NT2/D1 (cell line): Measurements from ENCODE around the gene PCSK7.

Experiments used
- SUZ12 ChIP-seq: IDR thresholded peaks from 2 replicates; pipeline ENCODE4 v1.6.1; 2011; ENCODE audit not compliant: insufficient read length, insufficient read depth; ENCODE audit errors: extremely low read depth
- YY1 ChIP-seq: IDR thresholded peaks from 2 replicates; pipeline ENCODE4 v1.6.1; 2011; ENCODE audit not compliant: insufficient read length, insufficient read depth
- ZNF274 ChIP-seq: IDR thresholded peaks from 2 replicates; pipeline ENCODE4 v1.6.1; 2011; ENCODE audit warnings: mild to moderate bottlenecking, low read depth, low read length

DNA sequence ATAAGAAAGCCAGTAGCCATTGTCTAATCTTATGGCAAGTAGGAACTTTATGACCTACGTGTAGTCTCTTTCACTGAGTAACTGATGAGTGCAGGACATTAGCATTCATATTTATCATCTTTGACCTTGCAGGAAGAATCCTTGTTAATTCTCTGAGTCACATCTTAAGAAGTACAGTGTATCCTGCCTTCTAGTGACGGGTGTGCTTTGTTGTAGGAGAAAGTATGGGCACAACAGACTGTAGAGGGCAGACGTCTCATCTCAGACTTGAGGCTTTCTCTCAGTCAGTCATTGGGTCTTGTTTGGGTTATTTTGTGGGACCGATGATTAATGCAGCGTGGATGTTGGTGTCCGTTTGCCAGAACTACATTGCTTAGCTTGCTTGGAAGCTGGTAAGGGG, 7.4 kb upstream of the PCSK7 start:
- TF ChIP-seq YY1 (no peak), ZNF274 (no peak), SUZ12 (no peak)
